Gastroesophageal sphincter (tissue), 4 donors: ENCODE measurements around the gene MAP2K4. TPM values are rescaled to one million over a fixed set of nuclear protein-coding genes. Genes with fewer than 3 reads are reported as not detected.

Experiments used
- ATAC-seq: fragments of 150-250 bp; one replicate; pipeline ENCODE4 v1.9.1; 2016; ENCODE audit warnings: mild to moderate bottlenecking, moderate library complexity
- H3K27ac ChIP-seq, 4 donors: fragments of 200-600 bp; sonication (generic) in 3 of 4; 1 replicate in 3 of 4; 2 replicates in 1 of 4; pipeline ENCODE4 v1.5.1; 2016 to 2019
- H3K27me3 ChIP-seq: fragments of 200-600 bp; sonication (generic); one replicate; pipeline ENCODE4 v1.5.1; 2019
- H3K36me3 ChIP-seq, 2 donors: fragments of 200-600 bp; sonication (generic); one replicate each; pipeline ENCODE4 v1.5.1; 2019; ENCODE audit warnings: control low read depth in 1 of 2
- H3K4me1 ChIP-seq, 3 donors: fragments of 200-600 bp; sonication (generic); 1 replicate in 2 of 3; 2 replicates in 1 of 3; pipeline ENCODE4 v1.5.1; 2016 to 2019; ENCODE audit warnings: control low read depth in 2 of 3
- H3K4me3 ChIP-seq, 2 donors: fragments of 200-600 bp; sonication (generic); one replicate each; pipeline ENCODE4 v1.5.1; 2019; ENCODE audit warnings: mild to moderate bottlenecking in 1 of 2, moderate library complexity in 1 of 2
- H3K9me3 ChIP-seq, 3 donors: fragments of 200-600 bp; sonication (generic); one replicate each; pipeline ENCODE4 v1.5.1; 2017 to 2019; ENCODE audit warnings: control low read depth in 2 of 3
- EP300 ChIP-seq: sonication (generic); formaldehyde crosslinking; IDR thresholded peaks from one replicate; pipeline ENCODE4 v1.6.1; 2017; ENCODE audit warnings: antibody characterized with exemption, mild to moderate bottlenecking
- POLR2A ChIP-seq, 2 donors: fragments of 450-650 bp; IDR thresholded peaks; one replicate each; pipeline ENCODE4 v1.6.1; 2017; ENCODE audit warnings: antibody characterized with exemption in 2 of 2, mild to moderate bottlenecking in 2 of 2, moderate library complexity in 1 of 2
- POLR2AphosphoS5 ChIP-seq: sonication (generic); formaldehyde crosslinking; IDR thresholded peaks from one replicate; pipeline ENCODE4 v1.6.1; 2017; ENCODE audit warnings: antibody characterized with exemption
- WGBS, 2 donors: methylation state at CpG; one replicate each; pipeline ENCODE4 v1.1.5; 2018; ENCODE audit warnings: low coverage in 1 of 2; 5-methylcytosine and 5-hydroxymethylcytosine counted together
- total RNA-seq, 4 donors: library from RNA; depleted of rRNA; stranded (reverse); fragments of >200 nt; gene quantifications; one replicate each; pipeline ENCODE4 v1.1.0, GENCODE V29; 2016
- TF ChIP-seq, protein P1 (sequence below), 4 experiments: fragments of 200-600 bp in 2 of 4; fragments of 450-650 bp in 2 of 4; sonication (generic) in 1 of 4; IDR thresholded peaks; one replicate each; pipeline ENCODE4 v1.5.1; 2017 to 2019; ENCODE audit warnings: antibody characterized with exemption in 4 of 4, mild to moderate bottlenecking in 2 of 4, moderate library complexity in 2 of 4

MAP2K4 gene
- total RNA-seq, 4 donors from 2014 or later, result 25.6 to 37.3 (median 29.6) TPM

DNA sequence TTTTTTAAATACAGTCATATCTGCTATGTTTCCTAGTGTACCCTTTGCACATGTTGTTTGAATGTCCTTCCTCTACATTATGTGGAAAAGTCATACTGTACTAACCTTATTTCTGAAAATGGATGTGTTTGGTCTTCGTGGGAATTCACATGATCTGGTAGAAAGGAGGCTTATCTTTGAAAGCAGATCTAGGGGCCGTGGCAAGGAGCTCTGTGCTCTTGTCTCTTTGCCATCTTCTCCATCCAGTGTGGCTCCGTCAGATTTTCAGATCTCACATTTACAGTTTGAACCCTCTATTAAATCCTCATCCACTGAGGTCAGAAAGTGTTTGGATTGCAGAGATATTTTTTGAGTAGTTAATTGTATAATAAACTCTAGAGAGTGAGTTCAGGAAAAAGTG lies 32.9 kb downstream of the MAP2K4 start:
- Histone ChIP-seq H3K9me3 (no peaks in the 10 kb centered on the region), H3K27me3 (no peaks in the 10 kb centered on the region), H3K36me3 (no peaks in the 10 kb centered on the region), H3K4me3 (no peak overlapping the region), H3K27ac (no peak overlapping the region), H3K4me1 (peaks cover 9 to 100% (median 13%) of the 10 kb centered on the region in 3 donors)
- WGBS, 2 donors, result 21 to 33% methylated on average over 1 to 3 of the region's 3 CpGs
- TF ChIP-seq, protein P1, sequence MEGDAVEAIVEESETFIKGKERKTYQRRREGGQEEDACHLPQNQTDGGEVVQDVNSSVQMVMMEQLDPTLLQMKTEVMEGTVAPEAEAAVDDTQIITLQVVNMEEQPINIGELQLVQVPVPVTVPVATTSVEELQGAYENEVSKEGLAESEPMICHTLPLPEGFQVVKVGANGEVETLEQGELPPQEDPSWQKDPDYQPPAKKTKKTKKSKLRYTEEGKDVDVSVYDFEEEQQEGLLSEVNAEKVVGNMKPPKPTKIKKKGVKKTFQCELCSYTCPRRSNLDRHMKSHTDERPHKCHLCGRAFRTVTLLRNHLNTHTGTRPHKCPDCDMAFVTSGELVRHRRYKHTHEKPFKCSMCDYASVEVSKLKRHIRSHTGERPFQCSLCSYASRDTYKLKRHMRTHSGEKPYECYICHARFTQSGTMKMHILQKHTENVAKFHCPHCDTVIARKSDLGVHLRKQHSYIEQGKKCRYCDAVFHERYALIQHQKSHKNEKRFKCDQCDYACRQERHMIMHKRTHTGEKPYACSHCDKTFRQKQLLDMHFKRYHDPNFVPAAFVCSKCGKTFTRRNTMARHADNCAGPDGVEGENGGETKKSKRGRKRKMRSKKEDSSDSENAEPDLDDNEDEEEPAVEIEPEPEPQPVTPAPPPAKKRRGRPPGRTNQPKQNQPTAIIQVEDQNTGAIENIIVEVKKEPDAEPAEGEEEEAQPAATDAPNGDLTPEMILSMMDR (IDR thresholded peaks at IDR 0.05), result no peak
- no peak for TF ChIP-seq POLR2A (IDR thresholded peaks at IDR 0.05)
- no peak for TF ChIP-seq EP300
- no peak for TF ChIP-seq POLR2AphosphoS5
- no peak for ATAC-seq

DNA sequence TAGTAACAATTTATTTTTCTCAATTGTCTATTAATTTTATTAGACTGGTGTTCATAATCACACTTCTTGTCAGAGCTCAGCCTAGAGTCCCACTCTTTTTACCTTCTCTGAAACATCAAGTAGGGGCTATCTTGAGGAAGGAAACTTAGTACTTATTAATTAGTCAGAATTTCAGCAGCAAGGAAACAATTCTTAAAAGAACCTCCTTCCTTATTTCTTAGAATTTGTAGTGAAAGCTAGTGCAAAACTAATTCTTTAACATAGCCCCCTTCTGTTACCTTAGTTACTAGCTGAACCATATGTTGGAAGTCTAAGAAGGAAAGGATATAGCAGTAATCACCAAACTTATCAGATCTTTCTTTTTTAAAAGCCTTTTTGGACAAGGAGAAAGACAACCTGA lies 35.2 kb downstream of the MAP2K4 start:
- no peak for ATAC-seq
- H3K4me1 ChIP-seq, result peaks cover 4 to 76% (median 9%) of the 10 kb centered on the region in 3 donors
- H3K27me3 ChIP-seq, result no peaks in the 10 kb centered on the region
- H3K27ac ChIP-seq, result no peak overlapping the region
- no peaks in the 10 kb centered on the region for H3K36me3 ChIP-seq
- TF ChIP-seq, protein P1 (IDR thresholded peaks at IDR 0.05), result no peak
- TF ChIP-seq EP300 (no peak), POLR2AphosphoS5 (no peak), POLR2A (IDR thresholded peaks at IDR 0.05) (no peak)
- H3K9me3 ChIP-seq, result no peaks in the 10 kb centered on the region
- H3K4me3 ChIP-seq, result no peak overlapping the region

DNA sequence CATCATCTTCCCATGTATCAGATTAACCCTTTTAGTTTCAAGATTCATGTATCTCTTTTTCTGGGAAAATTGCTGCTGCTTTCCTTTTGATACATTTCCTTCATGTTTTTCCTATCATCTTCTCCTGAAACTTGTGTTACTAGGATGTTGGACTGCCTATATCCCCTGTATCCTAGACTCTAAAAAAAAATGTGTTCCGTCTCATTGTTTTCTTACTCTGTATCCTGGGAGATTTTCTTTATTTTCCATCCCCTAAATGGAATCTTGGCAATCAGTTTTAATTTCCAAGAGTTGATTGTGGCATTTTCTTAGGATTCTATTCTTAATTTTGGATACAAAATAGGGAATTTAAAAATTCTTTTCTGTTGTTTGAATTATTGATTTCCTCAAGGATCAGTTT lies 36.8 kb downstream of the MAP2K4 start:
- H3K4me3 ChIP-seq, result no peak overlapping the region
- WGBS, 2 donors, result 33 to 50% methylated on average over 1 of the region's 1 CpG
- ATAC-seq, result no peak
- no peaks in the 10 kb centered on the region for H3K27me3 ChIP-seq
- TF ChIP-seq POLR2A (IDR thresholded peaks at IDR 0.05) (no peak), POLR2AphosphoS5 (no peak), EP300 (no peak)
- TF ChIP-seq, protein P1 (IDR thresholded peaks at IDR 0.05), result no peak
- no peaks in the 10 kb centered on the region for H3K9me3 ChIP-seq
- H3K36me3 ChIP-seq, result no peaks in the 10 kb centered on the region
- peaks cover 4 to 64% (median 9%) of the 10 kb centered on the region in 3 donors for H3K4me1 ChIP-seq
- H3K27ac ChIP-seq, result no peak overlapping the region

DNA sequence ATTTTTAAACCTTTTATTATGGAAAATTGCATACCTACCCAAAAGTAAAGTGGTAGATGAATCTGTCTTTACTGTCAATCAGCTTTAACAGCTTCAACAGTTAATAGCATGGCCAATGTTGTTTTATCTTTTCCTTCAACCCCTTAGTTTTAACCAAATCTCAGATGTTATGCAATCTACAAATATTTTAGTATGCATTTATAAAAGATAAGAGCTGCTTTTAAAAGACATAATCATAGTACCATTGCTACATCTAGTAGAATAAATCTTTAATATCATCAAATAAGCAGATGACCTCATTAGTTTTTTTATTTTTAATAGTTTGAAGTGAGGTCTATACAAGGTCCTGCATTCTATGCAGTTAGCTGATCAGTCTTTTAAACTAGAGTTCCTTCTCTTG lies 37.9 kb downstream of the MAP2K4 start:
- ATAC-seq, result no peak
- H3K36me3 ChIP-seq, result no peaks in the 10 kb centered on the region
- TF ChIP-seq EP300 (no peak), POLR2A (IDR thresholded peaks at IDR 0.05) (no peak), POLR2AphosphoS5 (no peak)
- TF ChIP-seq, protein P1 (IDR thresholded peaks at IDR 0.05), result no peak
- no peak overlapping the region for H3K27ac ChIP-seq
- H3K4me1 ChIP-seq, result peaks cover 4 to 54% (median 9%) of the 10 kb centered on the region in 3 donors
- no peaks in the 10 kb centered on the region for H3K9me3 ChIP-seq
- no peak overlapping the region for H3K4me3 ChIP-seq
- no peaks in the 10 kb centered on the region for H3K27me3 ChIP-seq

DNA sequence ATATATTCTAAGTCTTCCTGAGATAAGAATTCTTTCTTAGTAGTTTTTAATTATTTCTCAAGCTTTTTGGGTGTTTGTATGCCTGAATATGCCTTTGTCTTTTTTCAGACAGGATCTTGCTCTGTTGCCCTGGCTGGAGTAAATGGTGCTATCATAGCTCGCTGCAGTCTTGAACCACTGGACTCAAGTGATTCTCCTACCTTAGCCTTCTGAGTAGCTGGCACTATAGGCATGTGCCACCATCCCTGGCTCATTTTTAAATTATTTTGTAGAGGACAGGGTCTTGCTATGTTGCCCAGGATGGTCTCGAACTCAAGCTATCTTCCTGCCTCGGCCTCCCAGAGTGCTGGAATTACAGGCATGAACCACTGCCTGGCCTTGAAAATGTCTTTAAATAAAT lies 41.6 kb downstream of the MAP2K4 start:
- TF ChIP-seq EP300 (no peak), POLR2A (IDR thresholded peaks at IDR 0.05) (no peak), POLR2AphosphoS5 (no peak)
- TF ChIP-seq, protein P1 (IDR thresholded peaks at IDR 0.05), result no peak
- no peaks in the 10 kb centered on the region for H3K27me3 ChIP-seq
- H3K4me3 ChIP-seq, result no peak overlapping the region
- 100% methylated on average over 3 of the region's 3 CpGs for WGBS, 2 donors
- H3K27ac ChIP-seq, result no peak overlapping the region
- H3K36me3 ChIP-seq, result peaks cover 0 to 10% of the 10 kb centered on the region in 2 donors
- H3K9me3 ChIP-seq, result no peaks in the 10 kb centered on the region
- peaks cover 1 to 16% (median 2%) of the 10 kb centered on the region in 3 donors for H3K4me1 ChIP-seq
- ATAC-seq, result no peak
